Bronchial epithelial cell (primary cell): ENCODE results near the gene DYRK1A. TPM values are rescaled to one million over a fixed set of nuclear protein-coding genes. Genes with fewer than 3 reads are reported as not detected.

Experiments
- DNase-seq: peaks from one replicate; pipeline ENCODE4 v3.0.0-alpha.2; 2010; ENCODE audit warnings: low read depth
- FAIRE-seq: peaks from 2 replicates; lab custom pipeline; 2011; peaks lifted over from hg19 to GRCh38; lab: Jason Lieb, UNC
- H3K27me3 ChIP-seq: 2 replicates; pipeline ENCODE4 v1.5.1; 2011; ENCODE audit warnings: low read length; ENCODE audit not compliant: control insufficient read depth, insufficient read depth
- H3K36me3 ChIP-seq: 2 replicates; pipeline ENCODE4 v1.5.1; 2011; ENCODE audit warnings: low read length; ENCODE audit not compliant: control insufficient read depth, insufficient read depth
- H3K4me3 ChIP-seq: 2 replicates; pipeline ENCODE4 v1.5.1; 2011; ENCODE audit warnings: mild to moderate bottlenecking, low read depth, low read length, control low read depth
- total RNA-seq: library from RNA; depleted of rRNA; stranded (reverse); fragments of >200 nt; gene quantifications from 2 replicates; pipeline ENCODE4 v1.2.1, GENCODE V29; 2014
- TF ChIP-seq, protein P1 (sequence below): IDR thresholded peaks from 2 replicates; pipeline ENCODE4 v1.5.1; 2011; ENCODE audit warnings: mild to moderate bottlenecking, moderate library complexity, low read length, control low read depth, inconsistent platforms; ENCODE audit not compliant: insufficient read depth, severe bottlenecking

DYRK1A gene
- total RNA-seq, 1 donor from 2014 or later, result 51.1 TPM

DNA sequence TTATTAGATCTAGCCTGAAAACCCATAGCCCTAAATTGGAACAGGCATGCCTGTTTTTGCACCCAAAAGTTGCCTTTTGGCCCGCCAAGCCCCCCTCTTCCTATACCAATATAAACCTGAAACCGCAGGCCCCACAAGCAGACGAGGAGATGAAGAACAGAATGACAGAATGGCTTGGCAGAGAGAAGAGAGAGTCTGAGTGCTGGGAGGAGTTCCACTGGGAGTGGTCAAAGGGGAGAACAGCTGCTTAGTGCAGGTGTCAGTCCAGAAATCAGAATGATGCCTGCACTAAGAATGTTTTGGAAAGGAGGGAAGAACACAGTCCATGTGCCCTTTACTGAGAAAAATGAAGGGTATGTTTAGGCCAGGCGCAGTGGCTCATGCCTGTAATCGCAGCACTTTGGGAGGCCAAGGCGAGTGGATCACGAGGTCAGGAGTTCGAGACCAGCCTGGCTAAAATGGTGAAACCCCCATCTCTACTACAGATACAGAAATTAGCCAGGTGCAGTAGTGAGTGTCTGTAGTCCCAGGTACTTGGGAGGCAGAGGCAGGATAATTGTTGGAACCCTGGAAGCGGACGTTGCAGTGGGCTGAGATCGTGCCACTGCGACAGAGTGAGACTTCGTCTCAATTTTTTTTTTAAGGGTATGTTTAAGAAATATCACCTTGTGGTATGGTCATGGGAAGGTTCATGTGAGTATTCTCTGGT lies 9.4 kb downstream of the DYRK1A start:
- Histone ChIP-seq H3K36me3 (peaks cover 2% of the 10 kb centered on the region), H3K27me3 (no peaks in the 10 kb centered on the region), H3K4me3 (no peak overlapping the region)
- no peak for DNase-seq
- no peak for FAIRE-seq
- TF ChIP-seq, protein P1, sequence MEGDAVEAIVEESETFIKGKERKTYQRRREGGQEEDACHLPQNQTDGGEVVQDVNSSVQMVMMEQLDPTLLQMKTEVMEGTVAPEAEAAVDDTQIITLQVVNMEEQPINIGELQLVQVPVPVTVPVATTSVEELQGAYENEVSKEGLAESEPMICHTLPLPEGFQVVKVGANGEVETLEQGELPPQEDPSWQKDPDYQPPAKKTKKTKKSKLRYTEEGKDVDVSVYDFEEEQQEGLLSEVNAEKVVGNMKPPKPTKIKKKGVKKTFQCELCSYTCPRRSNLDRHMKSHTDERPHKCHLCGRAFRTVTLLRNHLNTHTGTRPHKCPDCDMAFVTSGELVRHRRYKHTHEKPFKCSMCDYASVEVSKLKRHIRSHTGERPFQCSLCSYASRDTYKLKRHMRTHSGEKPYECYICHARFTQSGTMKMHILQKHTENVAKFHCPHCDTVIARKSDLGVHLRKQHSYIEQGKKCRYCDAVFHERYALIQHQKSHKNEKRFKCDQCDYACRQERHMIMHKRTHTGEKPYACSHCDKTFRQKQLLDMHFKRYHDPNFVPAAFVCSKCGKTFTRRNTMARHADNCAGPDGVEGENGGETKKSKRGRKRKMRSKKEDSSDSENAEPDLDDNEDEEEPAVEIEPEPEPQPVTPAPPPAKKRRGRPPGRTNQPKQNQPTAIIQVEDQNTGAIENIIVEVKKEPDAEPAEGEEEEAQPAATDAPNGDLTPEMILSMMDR, result no peak

DNA sequence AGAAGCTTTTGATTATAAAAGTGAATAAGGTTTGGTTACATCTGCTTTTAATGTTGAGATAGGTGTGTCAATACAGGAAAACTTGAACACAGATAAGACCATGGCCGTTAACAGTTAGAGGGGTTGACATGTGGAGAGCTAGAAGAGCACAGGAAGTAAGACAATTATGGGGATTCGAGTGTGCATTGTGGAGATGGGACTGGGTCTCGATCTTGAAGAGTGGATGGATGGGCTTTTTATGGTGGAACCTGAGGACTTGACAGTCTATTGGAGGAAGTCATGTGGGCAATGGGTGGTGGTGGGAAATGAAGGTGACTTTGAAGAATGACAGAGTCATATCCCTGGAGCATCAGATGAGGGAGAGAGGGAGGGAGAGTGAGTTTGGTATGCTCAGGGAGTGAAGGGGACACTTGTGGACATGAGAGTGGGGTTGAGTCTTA lies 12.1 kb downstream of the DYRK1A start:
- H3K36me3 ChIP-seq, result peaks cover 2% of the 10 kb centered on the region
- TF ChIP-seq, protein P1, result no peak
- no peak for FAIRE-seq

DNA sequence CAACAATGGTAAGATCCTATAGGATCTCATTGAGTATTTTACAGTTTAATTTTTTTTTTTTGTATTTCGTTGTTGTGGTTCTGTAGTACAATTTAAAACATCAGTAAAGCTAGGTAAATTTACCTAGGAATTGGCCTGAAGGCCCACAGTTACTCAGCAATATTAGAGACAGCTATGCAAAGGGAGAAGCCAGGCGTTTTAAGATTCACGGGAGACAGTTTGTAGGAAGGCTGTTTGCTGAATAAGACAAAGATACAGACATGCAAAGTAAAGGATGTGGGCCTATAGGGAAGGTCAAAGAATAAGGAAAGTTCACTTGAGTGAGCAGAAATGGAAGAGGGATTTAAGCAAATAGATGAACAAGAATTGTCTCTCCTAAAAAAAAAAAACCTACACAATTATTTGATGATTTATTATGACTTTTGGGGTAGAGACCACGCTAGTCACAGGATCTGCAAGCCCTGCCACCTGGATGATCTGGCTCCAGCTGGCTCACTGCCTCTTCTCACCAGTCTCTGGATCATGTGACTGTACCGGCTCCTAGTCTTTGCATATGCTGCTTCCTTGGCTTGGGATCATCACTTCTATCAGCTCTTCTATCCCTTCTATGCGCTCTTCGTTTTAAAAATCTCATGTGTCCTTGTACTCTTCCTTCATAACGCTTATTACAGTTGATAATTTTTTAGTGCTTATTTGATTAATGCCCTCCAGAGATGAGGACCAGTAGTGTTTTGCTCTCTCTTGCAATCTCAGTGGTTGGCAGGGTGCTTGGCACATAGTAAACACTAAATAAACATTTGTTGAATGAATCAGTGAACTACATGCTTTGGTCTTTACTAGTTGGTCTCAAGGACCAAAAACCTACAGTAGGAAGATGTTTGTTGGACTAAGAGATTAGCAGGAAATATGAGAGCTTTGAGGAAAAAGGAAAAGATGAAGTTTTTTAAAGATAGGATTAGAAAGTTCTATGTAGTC lies 14.1 kb downstream of the DYRK1A start:
- Histone ChIP-seq H3K4me3 (no peak overlapping the region), H3K27me3 (no peaks in the 10 kb centered on the region), H3K36me3 (peaks cover 2% of the 10 kb centered on the region)
- TF ChIP-seq, protein P1, result no peak
- FAIRE-seq (no peak), DNase-seq (peak; percentile 46)

More for the DNA sequence above, 12.1 kb downstream of the DYRK1A start:
- H3K4me3 ChIP-seq, result no peak overlapping the region
- H3K27me3 ChIP-seq, result no peaks in the 10 kb centered on the region
- no peak for DNase-seq

DNA sequence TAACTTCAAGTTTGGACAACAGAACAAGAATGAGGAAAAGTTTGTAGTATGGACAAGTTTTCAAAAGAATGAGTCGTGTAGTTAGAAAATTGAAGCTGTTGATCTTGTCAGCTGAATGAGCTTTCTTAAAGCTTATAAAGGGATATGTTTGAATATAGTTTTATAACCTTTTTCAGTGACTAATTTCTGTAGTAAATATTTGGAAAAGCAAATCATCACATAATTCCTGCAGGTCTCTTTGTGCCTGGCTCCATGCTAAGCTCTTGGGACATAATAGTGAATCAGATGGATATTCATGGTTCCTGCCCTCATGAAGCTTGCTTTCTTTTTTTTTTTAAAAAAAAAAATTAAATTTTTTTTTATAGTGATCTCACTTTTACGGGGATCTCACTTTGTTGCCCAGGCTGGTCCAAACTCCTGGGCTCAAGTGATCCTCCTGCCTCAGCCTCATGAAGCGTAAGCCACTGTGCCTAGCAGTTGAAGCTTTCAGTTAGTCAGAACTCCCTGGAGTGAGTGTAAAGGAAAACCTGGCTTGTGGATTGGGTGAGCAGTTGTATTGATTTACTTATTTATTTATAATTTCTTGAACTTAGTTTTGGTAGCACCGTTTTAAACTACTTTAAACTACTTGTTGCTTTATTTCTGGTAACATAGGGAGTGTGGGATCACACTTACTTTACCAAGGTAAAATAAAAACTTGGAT lies 15.5 kb downstream of the DYRK1A start:
- TF ChIP-seq, protein P1, result no peak
- H3K27me3 ChIP-seq, result no peaks in the 10 kb centered on the region
- H3K36me3 ChIP-seq, result no peaks in the 10 kb centered on the region
- FAIRE-seq (no peak), DNase-seq (no peak)
- H3K4me3 ChIP-seq, result no peak overlapping the region

DNA sequence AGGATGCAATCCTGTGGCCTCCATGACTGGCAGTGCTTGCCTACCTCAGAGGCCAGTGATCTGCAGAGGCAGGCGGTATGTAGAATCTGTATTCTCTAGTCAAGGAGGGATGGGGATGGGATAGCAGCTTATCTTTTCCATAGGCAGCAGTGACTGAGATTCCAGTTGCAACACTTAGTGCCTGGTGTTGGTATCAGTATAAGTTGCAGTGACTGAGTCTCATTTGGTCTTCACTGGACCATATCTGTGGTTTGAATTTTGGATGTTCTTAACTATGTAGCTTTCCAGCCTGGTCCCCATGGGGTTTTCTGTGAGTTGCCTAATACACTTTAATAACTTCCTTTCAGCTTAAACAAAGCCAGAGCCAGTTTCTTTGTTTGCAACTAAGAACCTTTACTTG lies 16.5 kb downstream of the DYRK1A start:
- TF ChIP-seq, protein P1, result no peak
- DNase-seq, result no peak
- no peaks in the 10 kb centered on the region for H3K36me3 ChIP-seq
- no peaks in the 10 kb centered on the region for H3K27me3 ChIP-seq
- no peak overlapping the region for H3K4me3 ChIP-seq
- no peak for FAIRE-seq
